ENCODE results near the gene PRM1. TPM values are rescaled to one million over a fixed set of nuclear protein-coding genes. Genes with fewer than 3 reads are reported as not detected.
A peak's percentile ranks its signal among the peaks of the same experiment; 100 is the strongest.

PRM1 gene
- total RNA-seq, 1 donor from 2014 or later, result not detected

DNA sequence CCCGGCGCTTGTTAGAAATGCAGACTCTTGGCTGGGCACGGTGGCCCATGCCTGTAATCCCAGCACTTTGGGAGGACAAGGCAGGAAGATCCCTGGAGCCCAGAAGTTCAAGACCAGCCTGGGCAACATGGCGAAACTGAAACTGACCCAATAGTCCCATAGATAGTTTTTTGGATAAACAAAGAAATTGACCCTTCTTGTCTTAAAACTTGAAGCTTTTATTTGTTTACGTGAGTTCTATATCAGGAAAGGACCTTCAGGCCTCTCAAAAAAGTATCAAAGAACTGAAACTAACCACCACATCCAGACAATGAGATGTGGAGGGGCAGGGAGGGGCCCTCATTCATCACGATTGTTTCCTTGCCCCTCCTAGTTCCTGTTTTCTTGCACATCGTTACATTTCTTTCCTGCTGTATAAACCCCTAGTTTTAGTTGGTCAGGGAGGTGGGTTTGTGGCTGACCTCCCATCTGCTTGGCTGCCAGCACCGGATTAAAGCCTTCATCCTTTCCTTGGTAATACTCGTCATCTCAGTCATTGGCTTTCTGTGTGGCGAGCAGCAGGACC is 29.9 kb upstream of the PRM1 start:
- Mint-ChIP-seq H3K27ac (ENCODE audit: unreplicated experiment) (no peak overlapping the region), H3K36me3 (ENCODE audit: low read depth) (no peaks in the 10 kb centered on the region), H3K4me1 (peaks cover 21% of the 10 kb centered on the region), H3K9me3 (no peaks in the 10 kb centered on the region), H3K27me3 (ENCODE audit: low read depth) (peaks cover 2% of the 10 kb centered on the region), H3K4me3 (no peak overlapping the region)
- no peak for DNase-seq (ENCODE audit: low read depth, low spot score)
- TF ChIP-seq, protein P1, sequence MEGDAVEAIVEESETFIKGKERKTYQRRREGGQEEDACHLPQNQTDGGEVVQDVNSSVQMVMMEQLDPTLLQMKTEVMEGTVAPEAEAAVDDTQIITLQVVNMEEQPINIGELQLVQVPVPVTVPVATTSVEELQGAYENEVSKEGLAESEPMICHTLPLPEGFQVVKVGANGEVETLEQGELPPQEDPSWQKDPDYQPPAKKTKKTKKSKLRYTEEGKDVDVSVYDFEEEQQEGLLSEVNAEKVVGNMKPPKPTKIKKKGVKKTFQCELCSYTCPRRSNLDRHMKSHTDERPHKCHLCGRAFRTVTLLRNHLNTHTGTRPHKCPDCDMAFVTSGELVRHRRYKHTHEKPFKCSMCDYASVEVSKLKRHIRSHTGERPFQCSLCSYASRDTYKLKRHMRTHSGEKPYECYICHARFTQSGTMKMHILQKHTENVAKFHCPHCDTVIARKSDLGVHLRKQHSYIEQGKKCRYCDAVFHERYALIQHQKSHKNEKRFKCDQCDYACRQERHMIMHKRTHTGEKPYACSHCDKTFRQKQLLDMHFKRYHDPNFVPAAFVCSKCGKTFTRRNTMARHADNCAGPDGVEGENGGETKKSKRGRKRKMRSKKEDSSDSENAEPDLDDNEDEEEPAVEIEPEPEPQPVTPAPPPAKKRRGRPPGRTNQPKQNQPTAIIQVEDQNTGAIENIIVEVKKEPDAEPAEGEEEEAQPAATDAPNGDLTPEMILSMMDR (conservative IDR thresholded peaks at IDR 0.05), result no peak

- H3K4me1 Mint-ChIP-seq, result peaks cover 18% of the 10 kb centered on the region
- H3K27me3 Mint-ChIP-seq (ENCODE audit: low read depth), result no peaks in the 10 kb centered on the region
- H3K4me3 Mint-ChIP-seq, result no peak overlapping the region
- no peaks in the 10 kb centered on the region for H3K9me3 Mint-ChIP-seq
- TF ChIP-seq, protein P1 (conservative IDR thresholded peaks at IDR 0.05), result no peak
- H3K27ac Mint-ChIP-seq (ENCODE audit: unreplicated experiment), result no peak overlapping the region
- H3K36me3 Mint-ChIP-seq (ENCODE audit: low read depth), result no peaks in the 10 kb centered on the region
- DNase-seq (ENCODE audit: low read depth, low spot score), result no peak
These were observed 29.5 kb upstream of the PRM1 start for GRCh38 chr16:11310634-11310977.

DNA sequence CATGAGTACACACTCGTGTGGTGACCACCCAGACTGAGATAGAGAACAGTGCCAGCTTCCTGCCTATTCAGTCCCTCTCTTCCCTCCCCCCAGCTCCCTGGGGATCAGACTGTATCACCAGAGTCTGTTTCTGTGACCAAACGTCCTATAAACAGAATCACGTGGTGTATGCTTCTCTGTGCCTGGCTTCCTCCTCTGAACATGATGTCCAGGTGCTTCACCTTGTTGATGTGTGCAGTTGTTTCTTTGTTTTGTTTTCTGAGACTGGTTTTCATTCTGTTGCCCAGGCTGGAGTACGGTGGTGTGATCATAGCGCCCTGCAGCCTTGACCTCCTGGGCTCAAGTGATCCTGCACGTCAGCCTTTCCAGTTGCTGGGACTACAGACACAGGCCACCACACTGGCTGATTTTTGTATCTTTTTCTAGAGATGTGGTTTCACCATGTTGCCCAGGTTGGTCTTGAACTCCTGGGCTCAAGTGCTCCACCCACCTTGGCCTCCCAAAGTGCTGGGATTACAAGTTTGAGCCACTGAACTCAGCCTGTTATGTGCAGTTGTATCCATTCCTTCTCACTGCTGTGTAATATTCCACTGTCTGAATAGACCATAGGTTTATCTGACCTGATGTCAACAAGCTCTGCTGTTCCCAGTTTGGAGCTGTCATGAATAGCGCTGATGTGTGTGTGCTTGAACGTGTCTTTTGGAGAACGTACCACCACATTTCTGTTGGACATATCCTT is 28.9 kb upstream of the PRM1 start:
- TF ChIP-seq, protein P1 (conservative IDR thresholded peaks at IDR 0.05), result no peak
- H3K27me3 Mint-ChIP-seq (ENCODE audit: low read depth), result no peaks in the 10 kb centered on the region
- no peaks in the 10 kb centered on the region for H3K9me3 Mint-ChIP-seq
- H3K36me3 Mint-ChIP-seq (ENCODE audit: low read depth), result no peaks in the 10 kb centered on the region
- peaks cover 18% of the 10 kb centered on the region for H3K4me1 Mint-ChIP-seq
- no peak for DNase-seq (ENCODE audit: low read depth, low spot score)
- no peak overlapping the region for H3K4me3 Mint-ChIP-seq
- peak overlapping the region; percentile 20 for H3K27ac Mint-ChIP-seq (ENCODE audit: unreplicated experiment)

DNA sequence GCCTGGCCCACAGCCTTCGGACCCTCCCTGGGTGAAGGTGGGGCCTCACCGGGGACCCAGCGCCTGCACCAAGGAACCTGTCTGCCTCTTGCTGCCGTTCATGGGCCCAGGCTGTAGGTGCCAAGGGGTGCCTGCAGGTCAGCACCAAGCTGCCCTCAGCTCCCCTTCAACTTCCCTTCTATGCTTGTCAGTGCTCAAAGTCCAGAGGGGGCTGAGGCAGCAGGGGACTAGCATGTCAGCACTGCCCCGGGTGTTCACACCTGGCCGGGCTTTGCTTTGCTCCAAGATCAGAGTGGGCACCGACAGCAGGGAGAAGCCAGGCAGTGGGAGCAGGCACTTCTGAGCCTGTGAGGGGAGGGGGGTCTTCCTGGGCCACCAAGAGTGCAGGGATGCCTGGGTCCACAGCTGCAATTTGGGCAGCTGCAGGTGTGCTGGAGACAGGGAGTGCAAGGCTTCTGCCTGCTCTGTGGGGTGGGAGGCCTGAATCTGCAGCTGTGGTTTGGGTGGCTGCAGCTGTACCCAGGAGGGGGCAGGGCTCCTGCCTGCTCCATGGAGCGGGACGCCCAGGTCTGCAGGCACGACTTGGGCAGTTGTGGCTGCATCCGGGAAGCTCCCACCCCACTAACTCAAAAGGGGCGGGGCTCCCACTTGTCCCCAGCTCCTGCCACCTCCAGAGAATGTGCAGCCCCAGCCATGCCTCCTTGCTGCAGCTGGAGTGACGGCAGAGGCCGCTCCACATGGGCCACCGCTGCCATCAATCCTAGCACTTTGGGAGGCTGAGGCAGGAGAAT is 27.6 kb upstream of the PRM1 start:
- Mint-ChIP-seq H3K4me3 (no peak overlapping the region), H3K27ac (ENCODE audit: unreplicated experiment) (no peak overlapping the region), H3K36me3 (ENCODE audit: low read depth) (no peaks in the 10 kb centered on the region), H3K27me3 (ENCODE audit: low read depth) (no peaks in the 10 kb centered on the region), H3K4me1 (peaks cover 14% of the 10 kb centered on the region), H3K9me3 (no peaks in the 10 kb centered on the region)
- no peak for DNase-seq (ENCODE audit: low read depth, low spot score)
- TF ChIP-seq, protein P1 (conservative IDR thresholded peaks at IDR 0.05), result no peak

GRCh38 chr16:11307639-11308492 is 26.7 kb upstream of the PRM1 start:
- Mint-ChIP-seq H3K4me1 (peaks cover 6% of the 10 kb centered on the region), H3K36me3 (ENCODE audit: low read depth) (no peaks in the 10 kb centered on the region), H3K4me3 (no peak overlapping the region), H3K27me3 (ENCODE audit: low read depth) (no peaks in the 10 kb centered on the region), H3K27ac (ENCODE audit: unreplicated experiment) (no peak overlapping the region), H3K9me3 (no peaks in the 10 kb centered on the region)
- DNase-seq (ENCODE audit: low read depth, low spot score), result no peak
- TF ChIP-seq, protein P1 (conservative IDR thresholded peaks at IDR 0.05), result no peak

All from neural crest cell (in vitro differentiated cells).